ENCODE results near the gene GMDS.

- no peak for TF ChIP-seq EZH2phosphoT487 (IDR thresholded peaks at IDR 0.05; ENCODE audit: low read depth)
- TF ChIP-seq CTCF (IDR thresholded peaks at IDR 0.05; ENCODE audit: low read depth, low read length), result no peak
These were observed 444.0 kb downstream of the GMDS start for GRCh38 chr6:1801401-1801800.

Measured in OCI-LY3 (cell line).